Suppressor macrophage (primary cell): ENCODE measurements around the gene MAP7D2.

Experiments used
- DNase-seq, 4 experiments: peaks; one replicate each; pipeline ENCODE4 v3.0.0-alpha.2; 2020 to 2022

The MAP7D2 gene

GRCh38 chrX:19966056-19966455 is 150.7 kb downstream of the MAP7D2 start:
- no peak for DNase-seq

DNA sequence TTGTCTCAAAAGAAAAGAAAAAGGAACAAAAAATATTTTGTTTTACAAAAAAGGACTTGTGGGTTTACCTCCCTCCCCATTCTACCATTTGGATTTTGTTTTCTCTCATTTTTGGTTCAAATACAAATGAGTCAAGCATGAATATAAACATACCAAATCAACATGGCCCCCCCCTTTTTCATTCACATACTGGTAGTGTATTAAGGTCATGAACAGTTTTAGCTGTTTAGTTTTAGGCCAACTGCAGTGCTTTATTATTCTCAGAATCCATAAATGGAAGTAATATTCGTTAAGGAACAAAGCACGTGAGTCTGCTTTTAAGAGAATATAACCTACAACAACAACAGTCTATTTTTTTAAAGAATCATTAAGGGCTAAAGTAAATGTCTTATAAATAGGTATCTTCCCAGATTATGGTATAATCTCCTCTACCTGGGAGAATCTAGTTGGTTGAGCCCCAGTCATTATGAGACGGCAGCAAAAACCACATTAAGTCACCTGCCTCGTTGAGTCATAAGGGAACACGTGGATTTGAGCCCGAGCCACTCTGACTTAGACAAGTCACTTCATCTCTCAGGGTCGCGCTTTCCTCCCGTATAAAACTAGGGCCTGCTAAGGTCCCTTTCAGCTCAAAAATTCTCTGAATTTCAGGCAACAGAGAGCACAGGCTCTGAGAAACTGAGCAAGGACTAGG is 152.5 kb downstream of the MAP7D2 start:
- DNase-seq = no peak

DNA sequence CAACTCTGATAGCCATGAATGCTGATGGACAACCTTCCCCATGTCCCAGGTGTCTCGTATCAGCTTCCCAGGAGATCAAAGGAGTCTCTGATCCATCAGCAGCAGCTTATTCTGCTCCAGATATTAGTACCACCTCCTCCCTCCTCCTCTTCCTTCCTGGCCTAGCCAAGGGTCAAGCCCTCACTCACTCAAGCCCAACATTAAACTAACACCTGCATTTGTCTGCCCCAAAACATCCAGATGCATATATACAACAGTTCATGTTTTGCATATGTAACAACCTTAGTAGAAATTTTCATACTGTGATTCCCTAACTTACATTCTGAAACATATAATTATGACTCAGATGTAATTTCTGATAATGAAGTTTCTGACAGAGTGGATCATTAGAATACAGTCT is 155.8 kb downstream of the MAP7D2 start:
- no peak for DNase-seq

GRCh38 chrX:19958552-19959486 is 157.9 kb downstream of the MAP7D2 start:
- no peak for DNase-seq

DNA sequence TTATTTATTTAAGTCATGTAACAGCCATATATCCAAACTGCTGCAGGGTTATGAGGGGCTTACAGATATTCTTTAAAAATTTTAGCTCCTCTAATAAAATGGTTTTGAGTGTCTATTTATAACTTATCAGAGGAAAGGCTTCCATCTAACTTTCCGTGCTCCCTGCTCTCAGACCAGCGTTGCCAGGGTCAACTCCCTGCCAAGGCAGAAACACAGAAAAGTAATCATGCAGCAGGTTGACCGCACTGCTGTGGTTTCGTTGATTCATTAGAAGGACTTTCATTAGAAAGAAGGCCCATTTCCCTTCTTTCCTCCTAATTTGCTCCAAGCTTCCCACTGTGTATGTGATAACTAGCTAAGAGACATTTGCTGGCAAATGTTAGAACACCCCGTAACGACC is 159.8 kb downstream of the MAP7D2 start:
- DNase-seq = no peak
